ACHN (cell line): ENCODE data around the gene SH3GL1.

ENCODE experiments used
- DNase-seq: peaks from one replicate; pipeline ENCODE4 v3.0.0-alpha.2; 2015
- in situ Hi-C: cut with HindIII; loops from 2 replicates; pipeline ENCODE4 v1.10.0; 2017; ENCODE audit warnings: low sequenced_read_pairs, low pct_ligation_motif_present, low pct_unique_long_range_greater_than_20kb

SH3GL1 gene

GRCh38 chr19:4400135-4400936 lies at the start of gene SH3GL1:
SH3GL1 (minus strand) TSS chr19:4400547; CDS start chr19:4400368, 179 bp downstream.
- in situ Hi-C loops: no loop called here
- peak; percentile 87 for DNase-seq

- no peak for DNase-seq
- in situ Hi-C loops: no loop called here
These were observed 49.3 kb upstream of the SH3GL1 start for GRCh38 chr19:4449639-4450028.

GRCh38 chr19:4449022-4449638 lies 48.8 kb upstream of the SH3GL1 start:
- no peak for DNase-seq
- in situ Hi-C loops: no loop called here

GRCh38 chr19:4448147-4448985 lies 48.0 kb upstream of the SH3GL1 start:
- in situ Hi-C loops: no loop called here

GRCh38 chr19:4447327-4448146 lies 47.2 kb upstream of the SH3GL1 start:
- in situ Hi-C loops: no loop called here
- no peak for DNase-seq

More at GRCh38 chr19:4448147-4448985, 48.0 kb upstream of the SH3GL1 start:
- DNase-seq: no peak

DNA sequence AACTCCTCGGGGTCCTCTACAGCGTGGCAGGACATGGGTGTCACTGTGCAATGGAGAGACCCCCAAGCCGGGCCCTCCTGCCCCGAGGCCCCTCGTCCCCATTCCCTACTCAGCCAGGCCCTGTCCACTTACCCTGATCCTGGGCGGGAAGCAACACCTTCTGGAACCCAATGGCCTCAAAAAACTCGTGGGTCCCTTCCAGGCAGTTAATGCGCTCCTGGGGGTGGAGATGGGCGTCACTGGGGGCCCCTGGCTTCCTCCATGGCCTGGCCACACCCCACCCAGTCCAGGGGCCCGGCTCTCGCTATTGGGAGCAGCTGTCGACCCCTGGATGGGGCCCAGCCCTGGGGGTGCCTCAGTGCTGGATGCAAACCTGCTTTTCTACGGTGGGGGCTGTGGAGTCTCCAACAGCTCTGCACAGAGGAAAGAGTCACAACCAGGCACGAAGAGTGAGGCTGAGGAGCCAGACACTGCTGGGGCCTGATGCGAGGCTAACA lies 46.4 kb upstream of the SH3GL1 start:
- no peak for DNase-seq
- in situ Hi-C loops: no loop called here

- DNase-seq: no peak
- in situ Hi-C loops: no loop called here
These were observed 45.8 kb upstream of the SH3GL1 start for GRCh38 chr19:4445963-4446703.

- in situ Hi-C loops: no loop called here
- DNase-seq: no peak
These were observed 44.7 kb upstream of the SH3GL1 start for GRCh38 chr19:4444765-4445741.

DNA sequence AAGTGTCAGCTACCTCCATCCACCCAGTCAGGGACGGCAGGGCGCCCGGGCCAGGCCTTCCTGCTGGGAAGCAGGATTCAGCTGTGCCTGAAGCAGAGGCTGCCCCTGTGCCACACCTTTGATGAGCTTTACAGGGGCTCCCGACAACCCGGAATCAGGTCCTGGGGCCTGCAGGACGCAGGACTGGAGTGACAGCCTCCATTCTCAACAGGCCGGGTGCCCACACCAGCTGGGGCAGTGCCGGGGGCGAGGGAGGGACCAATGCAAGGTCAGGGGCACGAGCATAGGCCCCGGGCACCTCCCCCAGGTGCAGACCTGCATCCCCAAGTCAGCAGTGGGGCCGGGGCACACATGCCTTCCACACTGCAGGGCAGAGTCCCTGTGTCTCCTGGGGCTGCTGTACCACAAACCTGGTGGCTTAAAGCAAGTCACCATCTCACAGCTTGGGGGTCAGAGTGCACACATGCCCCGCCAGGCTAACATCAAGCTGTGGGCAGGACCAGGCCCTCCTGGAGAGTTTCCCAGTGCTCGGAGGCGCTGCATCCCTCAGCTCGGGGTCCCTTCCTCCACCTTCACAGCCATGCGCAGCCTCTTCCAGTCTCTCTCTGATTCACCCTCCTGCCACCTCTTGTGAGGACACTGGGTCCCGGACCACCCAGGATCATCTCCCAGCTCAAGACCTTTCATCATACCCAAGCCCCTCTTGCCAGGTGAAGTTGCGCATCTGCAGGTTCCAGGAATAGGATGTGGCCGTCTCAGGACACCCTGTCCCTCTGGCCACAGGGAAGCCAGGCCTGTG lies 43.8 kb upstream of the SH3GL1 start:
- in situ Hi-C loops: no loop called here
- DNase-seq: no peak

DNA sequence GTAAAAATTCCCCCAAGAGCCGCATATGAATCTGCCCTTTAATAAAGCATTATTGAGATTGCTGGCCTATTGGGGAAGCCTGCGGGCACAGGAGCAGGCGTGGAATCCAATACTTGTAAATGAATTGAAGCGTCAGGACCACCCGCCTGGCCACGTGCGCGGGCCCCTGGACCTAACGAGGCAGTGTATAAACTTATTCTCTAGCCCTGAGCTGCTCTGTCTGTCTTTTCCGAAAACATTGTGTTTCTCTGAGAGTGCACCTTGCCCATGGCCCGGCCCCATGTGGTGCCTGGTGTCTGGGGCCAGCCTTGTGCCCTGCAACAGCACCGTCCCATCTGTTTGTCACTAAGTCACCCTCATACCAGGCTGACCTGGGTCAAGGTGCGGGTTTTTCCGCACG lies 42.8 kb upstream of the SH3GL1 start:
- in situ Hi-C loops: no loop called here
- no peak for DNase-seq

GRCh38 chr19:4442819-4443146 lies 42.4 kb upstream of the SH3GL1 start:
- DNase-seq: no peak
- in situ Hi-C loops: no loop called here

- in situ Hi-C loops: no loop called here
- no peak for DNase-seq
These were observed 41.9 kb upstream of the SH3GL1 start for GRCh38 chr19:4441994-4442818.

DNA sequence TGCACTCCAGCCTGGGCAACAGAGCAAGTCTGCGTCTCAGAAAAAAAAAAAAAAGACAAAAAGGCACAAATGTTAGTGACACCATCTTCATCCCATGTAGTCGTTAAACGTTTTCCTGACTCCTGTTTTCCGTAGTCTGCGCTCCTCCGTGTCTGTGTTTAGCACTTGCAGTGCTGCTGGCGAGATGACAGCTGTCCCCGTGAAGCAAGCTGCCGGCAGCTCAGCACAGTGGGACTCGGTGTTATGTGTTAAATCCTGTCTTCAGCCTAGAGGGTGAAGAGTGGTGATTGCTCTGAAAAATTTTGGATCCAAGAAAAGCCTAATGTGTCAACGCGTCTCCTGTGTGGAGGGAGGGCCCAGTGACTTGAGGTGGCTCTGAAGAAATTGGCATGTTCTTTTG lies 38.9 kb upstream of the SH3GL1 start:
- no peak for DNase-seq
- in situ Hi-C loops: no loop called here

DNA sequence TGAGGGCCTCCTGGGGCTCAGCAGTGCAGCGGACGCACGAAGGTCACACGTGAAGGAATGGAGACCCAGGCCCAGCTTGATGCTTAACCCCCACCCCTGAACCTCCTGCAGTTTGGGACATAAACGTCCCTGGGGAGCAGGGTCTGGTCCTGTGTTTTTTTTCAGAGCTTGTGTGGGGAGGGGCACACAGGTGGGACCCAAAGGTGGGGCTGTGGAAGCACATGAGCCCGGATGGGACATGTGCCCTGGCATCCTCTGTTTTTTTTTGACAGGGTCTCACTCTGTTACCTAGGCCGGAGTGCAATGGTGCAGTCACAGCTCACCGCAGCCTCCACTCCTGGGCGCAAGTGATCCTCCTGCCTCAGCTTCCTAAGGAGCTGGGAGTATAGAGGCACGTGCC lies 36.8 kb upstream of the SH3GL1 start:
- in situ Hi-C loops: no loop called here

GRCh38 chr19:4436231-4436630 lies 35.9 kb upstream of the SH3GL1 start:
- in situ Hi-C loops: no loop called here

More for the DNA sequence above, 36.8 kb upstream of the SH3GL1 start:
- no peak for DNase-seq

More at GRCh38 chr19:4436231-4436630, 35.9 kb upstream of the SH3GL1 start:
- no peak for DNase-seq
